HEK293 (cell line): ENCODE results near the gene ZSWIM4.

Source experiments
- CTCF ChIA-PET: fragments of 350-600 bp; formaldehyde crosslinking; extraction: SDS; loops from one replicate; lab custom pipeline; 2021; ENCODE audit warnings: antibody characterized with exemption; lab: Yijun Ruan, JAX
- POLR2A ChIA-PET: fragments of 300-600 bp; formaldehyde crosslinking; extraction: SDS; loops from one replicate; lab custom pipeline; 2020; ENCODE audit warnings: antibody characterized with exemption, inconsistent platforms; lab: Yijun Ruan, JAX
- H3K27ac ChIP-seq: fragments of 200-500 bp; sonication (Bioruptor generic); 2 replicates; pipeline ENCODE4 v1.5.1; 2014; ENCODE audit warnings: low read depth, low read length, control low read depth, inconsistent platforms; ENCODE audit errors: extremely low read depth
- H3K36me3 ChIP-seq, 2 experiments: fragments of 200-500 bp in 1 of 2; sonication (Bioruptor generic) in 1 of 2; 1 replicate in 1 of 2; 2 replicates in 1 of 2; pipeline ENCODE4 v1.5.1; 2014 to 2017; ENCODE audit warnings: inconsistent platforms in 2 of 2, low read length in 2 of 2; ENCODE audit not compliant: control insufficient read depth in 2 of 2, insufficient read depth in 1 of 2
- H3K4me1 ChIP-seq: fragments of 200-500 bp; sonication (Bioruptor generic); 2 replicates; pipeline ENCODE4 v1.5.1; 2014; ENCODE audit warnings: mild to moderate bottlenecking, low read length, inconsistent platforms; ENCODE audit not compliant: control insufficient read depth, insufficient read depth
- H3K4me3 ChIP-seq: 2 replicates; pipeline ENCODE4 v1.5.1; 2011; ENCODE audit warnings: low read depth, mild to moderate bottlenecking, control low read depth, low read length, moderate library complexity
- H3K9me3 ChIP-seq: fragments of 200-500 bp; sonication (Bioruptor generic); 2 replicates; pipeline ENCODE4 v1.5.1; 2014; ENCODE audit warnings: low read depth, low read length, inconsistent platforms; ENCODE audit not compliant: control insufficient read depth, insufficient read depth
- EGR2 ChIP-seq: fragments of 450-650 bp; formaldehyde crosslinking; IDR thresholded peaks from 2 replicates; pipeline ENCODE4 v1.5.1; 2016; ENCODE audit warnings: low read depth, missing biosample characterization, missing genetic modification characterization
- GFI1B ChIP-seq: fragments of 450-650 bp; formaldehyde crosslinking; IDR thresholded peaks from 2 replicates; pipeline ENCODE4 v1.5.1; 2016; ENCODE audit warnings: missing biosample characterization, missing genetic modification characterization
- KLF16 ChIP-seq: fragments of 450-650 bp; formaldehyde crosslinking; IDR thresholded peaks from 2 replicates; pipeline ENCODE4 v1.5.1; 2017; ENCODE audit warnings: missing biosample characterization, missing genetic modification characterization
- KLF8 ChIP-seq: fragments of 450-650 bp; formaldehyde crosslinking; IDR thresholded peaks from 2 replicates; pipeline ENCODE4 v1.5.1; 2016; ENCODE audit warnings: missing biosample characterization, missing genetic modification characterization
- MYNN ChIP-seq: fragments of 450-650 bp; formaldehyde crosslinking; IDR thresholded peaks from 2 replicates; pipeline ENCODE4 v1.5.1; 2016; ENCODE audit warnings: missing biosample characterization, missing genetic modification characterization, borderline replicate concordance
- REPIN1 ChIP-seq: fragments of 450-650 bp; formaldehyde crosslinking; IDR thresholded peaks from 2 replicates; pipeline ENCODE4 v1.5.1; 2017; ENCODE audit warnings: missing biosample characterization, missing genetic modification characterization, low read depth
- SP7 ChIP-seq: fragments of 450-650 bp; formaldehyde crosslinking; IDR thresholded peaks from 2 replicates; pipeline ENCODE4 v1.5.1; 2016; ENCODE audit warnings: missing biosample characterization, missing genetic modification characterization
- YY2 ChIP-seq: fragments of 450-650 bp; formaldehyde crosslinking; IDR thresholded peaks from 2 replicates; pipeline ENCODE4 v1.5.1; 2016; ENCODE audit warnings: missing biosample characterization, missing genetic modification characterization
- ZBTB17 ChIP-seq: fragments of 450-650 bp; formaldehyde crosslinking; IDR thresholded peaks from 2 replicates; pipeline ENCODE4 v1.5.1; 2016; ENCODE audit warnings: missing biosample characterization, missing genetic modification characterization
- ZFHX2 ChIP-seq: fragments of 450-650 bp; formaldehyde crosslinking; conservative IDR thresholded peaks from 2 replicates; pipeline ENCODE4 v1.5.1; 2016; ENCODE audit warnings: missing biosample characterization, missing genetic modification characterization
- ZNF114 ChIP-seq: fragments of 450-650 bp; formaldehyde crosslinking; IDR thresholded peaks from 2 replicates; pipeline ENCODE4 v1.5.0; 2017; ENCODE audit warnings: missing biosample characterization, missing genetic modification characterization
- ZNF121 ChIP-seq: fragments of 450-650 bp; formaldehyde crosslinking; IDR thresholded peaks from 2 replicates; pipeline ENCODE4 v1.5.1; 2016; ENCODE audit warnings: missing biosample characterization, missing genetic modification characterization
- ZNF138 ChIP-seq: fragments of 450-650 bp; formaldehyde crosslinking; IDR thresholded peaks from 2 replicates; pipeline ENCODE4 v1.5.1; 2016; ENCODE audit warnings: missing biosample characterization, missing genetic modification characterization, borderline replicate concordance
- ZNF16 ChIP-seq: fragments of 450-650 bp; formaldehyde crosslinking; IDR thresholded peaks from 2 replicates; pipeline ENCODE4 v1.5.1; 2016; ENCODE audit warnings: low read depth, missing biosample characterization, missing genetic modification characterization
- ZNF214 ChIP-seq: fragments of 450-650 bp; formaldehyde crosslinking; IDR thresholded peaks from 2 replicates; pipeline ENCODE4 v1.5.1; 2017; ENCODE audit warnings: missing biosample characterization, mild to moderate bottlenecking, missing genetic modification characterization, borderline replicate concordance
- ZNF350 ChIP-seq: fragments of 450-650 bp; formaldehyde crosslinking; IDR thresholded peaks from 2 replicates; pipeline ENCODE4 v1.5.0; 2017; ENCODE audit warnings: missing biosample characterization, mild to moderate bottlenecking, missing genetic modification characterization
- ZNF366 ChIP-seq: fragments of 450-650 bp; formaldehyde crosslinking; conservative IDR thresholded peaks from 2 replicates; pipeline ENCODE4 v1.5.1; 2016; ENCODE audit warnings: missing biosample characterization, missing genetic modification characterization
- ZNF473 ChIP-seq: fragments of 450-650 bp; formaldehyde crosslinking; IDR thresholded peaks from 2 replicates; pipeline ENCODE4 v1.5.1; 2017; ENCODE audit warnings: missing biosample characterization, missing genetic modification characterization
- ZNF530 ChIP-seq: fragments of 450-650 bp; formaldehyde crosslinking; IDR thresholded peaks from 2 replicates; pipeline ENCODE4 v1.5.1; 2016; ENCODE audit warnings: low read depth, missing biosample characterization, missing genetic modification characterization
- ZNF777 ChIP-seq: fragments of 450-650 bp; formaldehyde crosslinking; IDR thresholded peaks from 2 replicates; pipeline ENCODE4 v1.5.1; 2017; ENCODE audit warnings: missing biosample characterization, missing genetic modification characterization, borderline replicate concordance
- ZXDB ChIP-seq: fragments of 450-650 bp; formaldehyde crosslinking; IDR thresholded peaks from 2 replicates; pipeline ENCODE4 v1.5.1; 2016; ENCODE audit warnings: missing biosample characterization, missing genetic modification characterization
- TF ChIP-seq, protein P1 (sequence below): fragments of 450-650 bp; formaldehyde crosslinking; optimal IDR thresholded peaks from 2 replicates; pipeline ENCODE3; 2016; ENCODE audit warnings: missing biosample characterization, mild to moderate bottlenecking, missing genetic modification characterization
- TF ChIP-seq, protein P2 (sequence below): fragments of 450-650 bp; formaldehyde crosslinking; IDR thresholded peaks from 2 replicates; pipeline ENCODE4 v1.5.1; 2016; ENCODE audit warnings: missing biosample characterization, missing genetic modification characterization
- TF ChIP-seq, protein P3 (sequence below): fragments of 450-650 bp; formaldehyde crosslinking; IDR thresholded peaks from 2 replicates; pipeline ENCODE4 v1.5.1; 2016; ENCODE audit warnings: missing biosample characterization, missing genetic modification characterization

ZSWIM4 gene

DNA sequence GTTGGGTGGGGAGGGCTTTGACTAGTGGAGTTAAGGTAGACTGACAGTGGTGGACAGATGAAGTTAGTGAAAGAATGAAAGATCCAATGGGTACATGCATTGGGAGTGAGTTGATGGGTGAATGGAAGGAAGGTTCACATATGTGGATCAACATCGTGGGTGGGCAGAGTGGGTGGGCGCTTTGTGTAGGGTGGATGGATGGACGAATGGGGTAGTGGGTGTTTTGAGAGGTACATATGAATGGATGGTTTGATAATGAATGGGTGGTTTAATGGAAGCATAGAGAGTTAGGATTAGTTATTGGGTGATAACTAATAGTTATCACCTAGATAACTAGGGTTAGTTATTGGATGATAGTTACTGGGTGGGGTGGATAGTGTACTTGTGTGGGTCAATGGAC is 11.5 kb downstream of the ZSWIM4 start:
- TF ChIP-seq EGR2 (tag by site-specific recombination) (peak; percentile 78; the same call in 1 of the 2 replicates), ZNF138 (no peak), ZFHX2 (tag by site-specific recombination) (peak; percentile 66)
- Histone ChIP-seq H3K9me3 (no peaks in the 10 kb centered on the region), H3K4me1 (no peaks in the 10 kb centered on the region), H3K4me3 (no peak overlapping the region), H3K36me3 (peaks cover 5 to 31% of the 10 kb centered on the region in 2 experiments; a peak in 2 of 3 replicates), H3K27ac (no peak overlapping the region)
- ChIA-PET CTCF (no interaction called here), POLR2A (no interaction called here)

DNA sequence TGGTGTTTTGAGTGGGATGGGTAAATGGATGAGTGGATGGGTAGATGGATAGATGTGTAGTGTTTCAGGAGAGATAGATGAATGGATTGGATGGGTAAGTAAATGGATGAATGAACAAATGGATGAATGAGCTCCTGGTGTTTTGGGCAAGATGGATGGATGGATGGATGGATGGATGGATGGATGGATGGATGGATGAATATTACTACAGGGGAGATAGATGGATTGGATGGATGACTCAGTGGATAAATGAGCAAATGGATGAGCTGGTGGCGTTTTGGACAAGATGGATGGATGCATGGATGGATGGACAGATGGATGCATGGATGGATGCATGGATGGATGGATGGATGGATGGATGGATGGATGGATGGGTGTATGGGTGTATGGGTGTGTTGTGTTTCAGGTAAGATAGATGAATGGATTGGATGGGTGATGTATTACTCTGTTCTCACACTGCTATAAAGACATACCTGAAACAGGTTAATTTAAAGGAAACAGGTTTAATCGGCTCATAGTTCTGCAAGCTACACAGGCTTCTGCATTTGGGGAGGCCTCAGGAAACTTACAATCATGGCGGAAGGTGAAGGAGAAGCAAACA is 12.3 kb downstream of the ZSWIM4 start:
- H3K4me3 ChIP-seq = no peak overlapping the region
- POLR2A ChIA-PET = interaction anchor here (0.6 kb wide), 1 partner anchor 288 kb away, joined by 4 read pairs; no protein-coding TSS in a partner anchor
- H3K4me1 ChIP-seq = no peaks in the 10 kb centered on the region
- CTCF ChIA-PET = interaction anchor here (0.6 to 0.9 kb wide), 5 partner anchors 12 to 781 kb away, joined by 3 to 8 read pairs (median 4); no protein-coding TSS in a partner anchor
- H3K27ac ChIP-seq = no peak overlapping the region
- peaks cover 5 to 31% of the 10 kb centered on the region in 2 experiments; a peak in 2 of 3 replicates for H3K36me3 ChIP-seq
- TF ChIP-seq ZNF473 (tag by site-specific recombination) (0 out of 2 replicates have a peak, but pooled peaks have one; percentile 31), ZBTB17 (tag by site-specific recombination) (peak; percentile 98), EGR2 (tag by site-specific recombination) (peak; percentile 27; the same call in 1 of the 2 replicates), ZNF366 (tag by site-specific recombination) (peak; percentile 99), REPIN1 (tag by site-specific recombination) (no peak)
- no peaks in the 10 kb centered on the region for H3K9me3 ChIP-seq

DNA sequence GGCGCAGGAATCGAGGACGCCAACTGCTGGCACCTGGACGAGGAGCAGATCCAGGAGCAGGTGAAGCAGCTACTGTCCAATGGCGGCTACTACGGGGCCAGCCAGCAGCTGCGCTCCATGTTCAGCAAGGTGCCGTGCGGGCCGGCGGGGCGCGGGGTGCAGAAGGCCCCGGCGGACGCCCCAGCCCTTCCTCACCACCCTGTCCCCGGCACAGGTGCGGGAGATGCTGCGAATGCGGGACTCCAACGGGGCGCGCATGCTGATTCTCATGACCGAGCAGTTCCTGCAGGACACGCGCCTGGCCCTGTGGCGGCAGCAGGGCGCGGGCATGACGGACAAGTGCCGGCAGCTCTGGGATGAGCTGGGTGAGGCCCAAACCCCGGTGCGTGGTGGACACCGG is 13.6 kb downstream of the ZSWIM4 start:
- no peaks in the 10 kb centered on the region for H3K4me1 ChIP-seq
- CTCF ChIA-PET = interaction anchor here (0.6 kb wide), 1 partner anchor 252 kb away, joined by 4 read pairs; no protein-coding TSS in a partner anchor
- H3K4me3 ChIP-seq = no peak overlapping the region
- no peak overlapping the region for H3K27ac ChIP-seq
- POLR2A ChIA-PET = interaction anchor here (1.4 kb wide), 1 partner anchor 14 kb away, joined by 4 read pairs; the partner anchor contains the start of gene ZSWIM4
- TF ChIP-seq, protein P1, sequence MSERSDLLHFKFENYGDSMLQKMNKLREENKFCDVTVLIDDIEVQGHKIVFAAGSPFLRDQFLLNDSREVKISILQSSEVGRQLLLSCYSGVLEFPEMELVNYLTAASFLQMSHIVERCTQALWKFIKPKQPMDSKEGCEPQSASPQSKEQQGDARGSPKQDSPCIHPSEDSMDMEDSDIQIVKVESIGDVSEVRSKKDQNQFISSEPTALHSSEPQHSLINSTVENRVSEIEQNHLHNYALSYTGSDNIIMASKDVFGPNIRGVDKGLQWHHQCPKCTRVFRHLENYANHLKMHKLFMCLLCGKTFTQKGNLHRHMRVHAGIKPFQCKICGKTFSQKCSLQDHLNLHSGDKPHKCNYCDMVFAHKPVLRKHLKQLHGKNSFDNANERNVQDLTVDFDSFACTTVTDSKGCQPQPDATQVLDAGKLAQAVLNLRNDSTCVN (tag by site-specific recombination) = no peak
- TF ChIP-seq GFI1B (no peak), ZNF214 (tag by site-specific recombination) (no peak), ZNF350 (tag by site-specific recombination) (no peak)
- no peaks in the 10 kb centered on the region for H3K9me3 ChIP-seq
- peaks cover 5 to 41% of the 10 kb centered on the region in 2 experiments; a peak in 2 of 3 replicates for H3K36me3 ChIP-seq

DNA sequence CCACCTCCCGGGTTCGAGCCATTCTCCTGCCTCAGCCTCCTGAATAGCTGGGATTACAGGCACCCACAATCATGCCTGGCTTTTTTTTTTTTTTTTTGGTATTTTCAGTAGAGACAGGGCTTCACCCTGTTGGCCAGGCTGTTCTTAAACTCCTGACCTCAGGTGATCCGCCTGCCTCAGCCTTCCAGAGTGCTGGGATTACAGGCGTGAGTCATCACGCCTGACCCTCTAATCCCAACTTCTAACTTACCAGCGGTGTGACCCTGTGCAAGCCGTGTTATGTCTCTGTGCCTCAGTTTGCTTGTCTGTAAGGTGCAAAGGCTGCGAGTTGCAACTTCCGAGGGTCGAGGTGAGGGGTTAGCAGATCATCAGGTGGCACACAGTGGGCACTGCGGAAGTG is 17.3 kb downstream of the ZSWIM4 start:
- Histone ChIP-seq H3K9me3 (no peaks in the 10 kb centered on the region), H3K4me3 (no peak overlapping the region), H3K36me3 (peaks cover 5 to 44% of the 10 kb centered on the region in 2 experiments; a peak in 2 of 3 replicates), H3K4me1 (no peaks in the 10 kb centered on the region), H3K27ac (no peak overlapping the region)
- CTCF ChIA-PET = no interaction called here
- POLR2A ChIA-PET = no interaction called here
- TF ChIP-seq ZNF16 = no peak
- no peak for TF ChIP-seq ZNF121 (tag by site-specific recombination)
- TF ChIP-seq ZNF530 (tag by site-specific recombination) = no peak
- TF ChIP-seq KLF16 = no peak
- no peak for TF ChIP-seq ZNF777 (tag by site-specific recombination)
- TF ChIP-seq SP7 (tag by site-specific recombination) = no peak
- TF ChIP-seq, protein P2, sequence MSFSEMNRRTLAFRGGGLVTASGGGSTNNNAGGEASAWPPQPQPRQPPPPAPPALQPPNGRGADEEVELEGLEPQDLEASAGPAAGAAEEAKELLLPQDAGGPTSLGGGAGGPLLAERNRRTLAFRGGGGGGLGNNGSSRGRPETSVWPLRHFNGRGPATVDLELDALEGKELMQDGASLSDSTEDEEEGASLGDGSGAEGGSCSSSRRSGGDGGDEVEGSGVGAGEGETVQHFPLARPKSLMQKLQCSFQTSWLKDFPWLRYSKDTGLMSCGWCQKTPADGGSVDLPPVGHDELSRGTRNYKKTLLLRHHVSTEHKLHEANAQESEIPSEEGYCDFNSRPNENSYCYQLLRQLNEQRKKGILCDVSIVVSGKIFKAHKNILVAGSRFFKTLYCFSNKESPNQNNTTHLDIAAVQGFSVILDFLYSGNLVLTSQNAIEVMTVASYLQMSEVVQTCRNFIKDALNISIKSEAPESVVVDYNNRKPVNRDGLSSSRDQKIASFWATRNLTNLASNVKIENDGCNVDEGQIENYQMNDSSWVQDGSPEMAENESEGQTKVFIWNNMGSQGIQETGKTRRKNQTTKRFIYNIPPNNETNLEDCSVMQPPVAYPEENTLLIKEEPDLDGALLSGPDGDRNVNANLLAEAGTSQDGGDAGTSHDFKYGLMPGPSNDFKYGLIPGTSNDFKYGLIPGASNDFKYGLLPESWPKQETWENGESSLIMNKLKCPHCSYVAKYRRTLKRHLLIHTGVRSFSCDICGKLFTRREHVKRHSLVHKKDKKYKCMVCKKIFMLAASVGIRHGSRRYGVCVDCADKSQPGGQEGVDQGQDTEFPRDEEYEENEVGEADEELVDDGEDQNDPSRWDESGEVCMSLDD = no peak
- no peak for TF ChIP-seq ZNF114 (tag by site-specific recombination)
- TF ChIP-seq KLF8 (tag by site-specific recombination) = no peak
- TF ChIP-seq, protein P3, sequence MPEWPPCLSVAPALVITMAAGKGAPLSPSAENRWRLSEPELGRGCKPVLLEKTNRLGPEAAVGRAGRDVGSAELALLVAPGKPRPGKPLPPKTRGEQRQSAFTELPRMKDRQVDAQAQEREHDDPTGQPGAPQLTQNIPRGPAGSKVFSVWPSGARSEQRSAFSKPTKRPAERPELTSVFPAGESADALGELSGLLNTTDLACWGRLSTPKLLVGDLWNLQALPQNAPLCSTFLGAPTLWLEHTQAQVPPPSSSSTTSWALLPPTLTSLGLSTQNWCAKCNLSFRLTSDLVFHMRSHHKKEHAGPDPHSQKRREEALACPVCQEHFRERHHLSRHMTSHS (tag by site-specific recombination) = no peak
- TF ChIP-seq YY2 (tag by site-specific recombination) = no peak
- TF ChIP-seq MYNN (tag by site-specific recombination) = no peak
- TF ChIP-seq ZXDB (tag by site-specific recombination) = no peak
